KG1 (cell line): Measurements from ENCODE around the gene BACE2.
A peak's percentile ranks its signal among the peaks of the same experiment; 100 is the strongest.

ENCODE experiments used
- DNase-seq: peaks from one replicate; lab custom pipeline; 2025; lab: John Stamatoyannopoulos, UW

BACE2 gene

DNA sequence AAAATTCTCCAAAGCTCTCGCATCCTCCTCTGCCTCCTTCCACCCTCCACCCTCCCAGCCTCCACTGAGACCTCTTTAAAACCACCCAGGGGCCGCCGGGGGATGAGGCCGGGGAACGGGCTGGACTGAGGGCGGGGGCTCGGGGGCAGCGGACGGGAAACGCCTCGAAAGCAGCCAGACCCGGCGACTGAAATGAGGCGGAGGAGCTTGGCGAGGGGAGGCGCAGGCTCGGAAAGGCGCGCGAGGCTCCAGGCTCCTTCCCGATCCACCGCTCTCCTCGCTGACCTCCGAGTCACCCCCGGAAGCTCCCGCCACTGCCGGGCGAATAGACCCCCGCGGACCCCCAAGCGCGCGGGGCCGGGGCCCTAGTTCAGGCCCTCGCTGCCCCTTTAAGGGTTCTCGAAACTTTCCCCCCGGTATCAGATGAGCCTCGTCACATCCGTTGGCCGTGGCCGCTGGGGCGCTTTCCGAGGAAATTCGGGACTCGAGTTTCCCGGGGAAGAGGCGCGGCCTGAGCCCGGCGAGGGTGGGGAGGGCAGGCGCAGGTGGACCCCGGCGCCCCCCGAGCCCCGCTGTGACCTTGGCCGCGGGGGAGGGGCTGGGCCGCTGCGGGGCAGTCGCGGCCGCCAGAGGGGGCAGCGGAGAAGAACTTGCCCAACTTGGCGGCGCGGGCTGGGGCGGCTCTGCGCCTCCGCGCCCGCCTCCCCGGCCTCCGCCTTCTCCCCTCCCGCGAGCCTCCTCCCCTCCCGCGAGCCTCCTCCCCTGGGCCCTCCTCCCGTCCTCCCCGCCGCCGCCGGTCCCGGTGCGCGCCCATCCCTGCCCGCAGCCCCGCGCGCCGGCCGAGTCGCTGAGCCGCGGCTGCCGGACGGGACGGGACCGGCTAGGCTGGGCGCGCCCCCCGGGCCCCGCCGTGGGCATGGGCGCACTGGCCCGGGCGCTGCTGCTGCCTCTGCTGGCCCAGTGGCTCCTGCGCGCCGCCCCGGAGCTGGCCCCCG is at the start of gene BACE2:
Gene BACE2, plus strand, starts transcription at position 813 of the 995 bp plus-strand sequence. Its CDS starts 104 bp downstream, at position 917.
- DNase-seq = no peak

DNA sequence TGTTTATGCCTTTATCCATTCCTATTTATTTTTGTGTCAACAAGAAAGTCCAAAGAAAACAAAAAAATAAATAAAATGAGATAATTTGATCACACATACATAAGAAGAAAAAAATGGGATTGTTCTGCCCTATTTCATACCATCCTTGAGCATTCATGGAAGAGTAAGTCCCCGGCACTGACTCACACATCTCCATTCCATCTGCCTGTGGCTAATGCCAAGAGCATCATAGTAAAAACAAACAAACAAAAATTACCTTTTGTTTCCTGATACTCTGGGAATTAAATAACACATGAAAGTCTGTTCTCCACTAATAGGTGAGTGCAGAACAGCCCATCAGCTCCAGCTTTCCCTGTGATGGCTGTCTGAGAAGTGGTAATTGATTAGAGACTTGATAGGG is 48.1 kb upstream of the BACE2 start:
- DNase-seq = no peak

DNA sequence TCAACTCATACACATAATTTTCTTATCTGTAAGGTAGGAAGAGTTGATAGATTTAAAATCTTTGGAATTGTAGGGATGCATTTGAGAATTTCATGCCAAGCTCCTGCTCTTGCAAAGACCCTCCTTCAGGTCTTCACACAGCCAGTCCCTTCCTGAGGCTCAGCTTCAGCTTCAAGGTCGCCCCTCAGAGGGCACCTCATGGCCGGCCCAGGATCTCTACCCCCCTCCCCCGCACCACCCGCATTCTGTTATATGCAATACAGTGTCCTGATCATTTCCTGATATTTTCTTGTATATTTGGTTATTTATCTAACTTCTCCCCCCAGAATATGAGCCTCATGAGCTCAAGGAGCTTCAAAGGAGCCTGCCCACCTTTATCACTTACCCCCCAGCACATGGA is 47.0 kb upstream of the BACE2 start:
- no peak for DNase-seq

- peak; percentile 22 for DNase-seq
These were observed 46.1 kb upstream of the BACE2 start for GRCh38 chr21:41121785-41122415.

- DNase-seq = no peak
These were observed 43.2 kb upstream of the BACE2 start for GRCh38 chr21:41124641-41125201.

- no peak for DNase-seq
These were observed 39.0 kb upstream of the BACE2 start for GRCh38 chr21:41128981-41129380.

GRCh38 chr21:41130883-41131282 is 37.1 kb upstream of the BACE2 start:
- DNase-seq = no peak

DNA sequence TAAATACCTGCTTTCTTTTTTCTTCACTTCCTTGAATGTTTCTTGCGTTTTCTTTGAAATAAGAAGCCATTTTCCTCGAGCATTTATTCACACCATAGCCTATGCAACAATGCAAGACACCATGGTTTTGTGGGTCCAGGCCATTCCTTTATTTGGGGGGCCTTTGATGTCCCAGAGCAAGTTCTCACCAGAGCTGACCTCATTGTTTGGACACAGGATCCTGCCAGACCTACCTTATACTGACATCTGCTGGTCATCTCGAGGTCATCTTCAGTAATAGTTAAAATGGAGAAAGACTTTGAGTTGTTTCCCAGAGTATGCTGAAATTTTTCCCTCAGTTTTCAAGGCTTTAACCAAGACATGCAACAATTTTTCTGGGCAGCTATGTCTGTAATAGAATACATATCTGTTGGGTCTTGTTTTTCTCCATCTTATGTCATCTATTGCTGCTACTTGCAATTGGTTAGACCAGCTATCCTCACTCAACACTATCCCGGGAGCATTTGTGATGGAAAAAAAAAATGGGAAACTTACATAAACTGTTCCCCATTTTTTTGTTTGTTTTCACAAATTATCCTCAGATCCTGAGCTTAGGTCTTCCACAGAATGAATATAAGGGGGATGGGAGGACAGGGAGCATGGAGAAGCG is 34.0 kb upstream of the BACE2 start:
- no peak for DNase-seq

GRCh38 chr21:41135746-41136145 is 32.2 kb upstream of the BACE2 start:
- no peak for DNase-seq

DNA sequence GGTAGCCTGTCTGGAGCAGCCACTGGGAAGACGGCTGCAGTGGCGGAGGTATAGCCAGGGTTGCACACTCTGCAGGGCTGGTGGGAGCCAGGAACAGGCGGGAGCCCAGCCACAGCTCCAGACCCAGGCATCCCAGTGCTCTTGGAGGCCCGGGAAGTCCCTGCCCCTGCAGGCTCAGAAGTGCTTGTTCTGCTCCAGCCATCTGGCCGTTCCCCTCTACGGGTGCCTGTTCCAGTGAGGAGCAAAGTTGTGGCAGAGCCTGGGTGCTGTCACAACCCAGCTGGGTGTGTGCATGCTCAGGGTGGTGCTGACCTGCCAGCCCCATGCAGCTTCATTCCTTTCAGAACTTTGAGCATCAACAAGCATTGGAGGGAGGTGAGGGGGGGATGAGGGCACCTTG is 31.7 kb upstream of the BACE2 start:
- DNase-seq = no peak

GRCh38 chr21:41137401-41137800 is 30.6 kb upstream of the BACE2 start:
- no peak for DNase-seq

DNA sequence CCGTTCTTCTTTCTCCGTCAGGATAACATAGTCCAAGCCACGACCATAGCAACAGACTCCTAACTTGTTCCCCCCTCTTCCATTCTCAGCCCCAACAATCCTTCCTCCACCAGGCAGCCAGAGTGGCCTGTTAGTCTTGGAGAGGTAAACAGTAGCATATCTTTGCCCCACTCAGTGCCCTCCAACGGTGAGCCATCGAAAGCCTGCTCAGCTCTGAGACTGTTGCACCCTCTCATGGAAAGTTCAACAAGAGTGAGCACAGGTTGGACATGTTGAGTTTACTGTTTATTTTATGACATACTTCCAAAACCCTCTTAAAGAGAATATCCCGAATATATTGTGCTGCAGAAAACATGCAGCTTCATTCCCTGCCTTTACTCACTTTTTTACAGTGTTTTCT is 30.1 kb upstream of the BACE2 start:
- DNase-seq = no peak

DNA sequence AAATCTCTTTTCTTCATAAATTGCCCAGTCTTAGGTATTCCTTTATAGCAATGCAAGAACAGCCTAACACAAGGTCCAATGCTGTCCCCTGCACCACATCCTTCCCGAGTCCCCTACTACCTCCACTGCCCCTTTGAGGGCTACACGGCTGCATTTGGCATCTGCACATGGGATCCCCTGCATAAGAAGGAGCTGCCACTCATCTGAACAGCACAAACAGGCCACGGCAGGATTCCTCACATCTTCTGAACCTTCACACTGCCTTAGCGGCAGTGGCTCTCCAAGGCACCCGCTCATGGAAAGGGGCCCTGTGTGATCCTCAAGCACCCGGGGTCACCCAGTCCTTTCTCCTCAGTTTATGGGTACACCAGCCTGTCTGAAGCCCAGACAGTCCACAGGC is 29.2 kb upstream of the BACE2 start:
- DNase-seq = no peak

- DNase-seq = no peak
These were observed 28.7 kb upstream of the BACE2 start for GRCh38 chr21:41139275-41139674.

- DNase-seq = no peak
These were observed 28.0 kb upstream of the BACE2 start for GRCh38 chr21:41139951-41140350.

- no peak for DNase-seq
These were observed 26.9 kb upstream of the BACE2 start for GRCh38 chr21:41141031-41141457.

DNA sequence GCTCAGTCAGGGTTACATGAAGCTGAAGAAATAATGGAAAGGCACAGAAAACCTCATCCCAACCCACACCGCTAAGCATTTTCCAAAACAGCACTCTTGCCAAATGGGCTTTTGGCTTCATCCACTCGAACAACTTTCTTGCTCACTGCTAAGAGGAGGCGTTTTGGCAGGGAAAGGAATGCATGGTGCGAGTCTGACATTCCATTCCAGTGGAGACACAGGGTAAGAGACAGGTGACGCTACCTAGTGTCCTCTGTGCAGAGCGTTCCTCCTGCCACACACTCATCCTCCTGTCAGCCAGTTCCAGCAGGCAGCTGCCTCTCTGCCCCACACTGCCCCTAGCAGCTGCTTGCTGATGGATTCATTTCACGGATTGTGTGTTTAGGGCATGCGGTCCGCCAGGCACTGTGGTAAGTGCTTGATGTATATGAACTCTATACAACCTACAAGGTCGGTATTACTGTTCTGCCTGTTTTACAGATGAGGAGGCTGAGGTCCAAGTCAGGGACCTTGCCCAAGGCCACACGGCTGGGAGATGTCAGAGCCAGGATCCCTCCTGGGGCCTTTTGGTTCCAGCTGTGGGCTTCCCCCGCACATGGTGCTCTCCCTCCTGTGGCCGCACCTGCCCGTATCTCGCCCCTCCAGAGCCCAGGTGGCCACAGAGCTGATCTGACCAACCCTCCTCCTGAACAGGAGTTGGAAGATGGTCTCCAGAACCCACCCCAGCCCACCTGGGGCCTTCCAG is 25.7 kb upstream of the BACE2 start:
- DNase-seq = no peak

GRCh38 chr21:41143596-41144325 is 24.2 kb upstream of the BACE2 start:
- no peak for DNase-seq

DNA sequence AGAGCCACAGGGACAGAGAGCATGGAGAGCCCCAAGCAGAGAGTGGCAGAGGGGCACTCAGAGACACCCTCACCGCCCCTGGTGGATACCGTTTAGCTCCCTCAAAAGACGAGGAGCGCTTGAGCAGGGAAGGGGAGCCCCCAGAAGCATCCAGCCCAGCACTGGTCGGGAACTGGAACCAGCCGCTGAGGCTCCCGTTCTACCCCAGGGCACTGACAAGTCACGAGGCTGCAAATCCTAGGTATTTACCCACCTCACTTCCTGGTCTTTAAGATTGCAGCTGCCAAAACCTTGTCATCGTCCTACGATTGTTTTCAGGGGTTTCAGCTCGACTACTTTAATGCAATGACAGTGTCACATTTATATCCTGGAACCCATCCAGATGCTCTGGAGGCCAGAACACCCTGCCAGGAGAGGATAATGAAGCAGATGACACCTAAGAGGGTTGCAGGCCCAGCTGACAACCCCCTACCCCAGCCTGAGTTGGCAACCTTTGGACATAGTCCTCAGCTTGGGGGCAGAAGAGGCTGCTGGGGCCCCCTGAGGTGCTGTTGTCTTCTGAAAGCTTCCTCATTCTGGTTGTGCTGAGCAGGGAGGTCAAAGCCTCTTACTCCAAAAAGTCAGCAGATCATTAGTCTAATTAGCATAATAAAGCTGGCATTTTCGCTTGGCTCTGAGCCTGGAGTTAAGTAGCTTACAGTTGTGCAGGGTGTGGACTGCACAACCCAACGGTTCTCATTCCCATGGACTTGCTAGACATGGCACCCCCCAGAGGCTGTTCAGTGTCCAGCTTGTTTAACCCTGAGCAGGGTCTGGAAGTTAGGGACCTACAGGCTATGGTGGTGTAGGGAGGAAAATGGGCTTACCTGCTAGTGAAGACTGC is 20.6 kb upstream of the BACE2 start:
- DNase-seq = no peak

DNA sequence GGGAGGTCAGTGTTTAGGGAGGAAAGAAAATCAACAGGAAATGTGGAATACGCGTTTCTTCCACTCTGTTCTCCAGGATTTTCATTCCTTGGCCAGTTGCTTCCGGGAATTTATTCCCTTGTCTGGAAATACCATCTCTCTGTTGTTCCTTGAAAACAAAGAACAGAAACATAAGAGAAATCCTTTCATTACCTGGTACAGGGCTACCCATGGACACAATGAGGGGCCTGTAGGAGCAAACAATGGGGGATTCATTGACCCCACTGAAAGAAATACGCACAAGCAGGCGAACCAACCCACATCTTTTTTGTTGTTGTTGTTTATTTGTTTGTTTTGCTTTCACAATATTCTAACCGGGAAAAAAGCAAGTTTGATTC is 20.0 kb upstream of the BACE2 start:
- no peak for DNase-seq
